HG03045 (cell line): ENCODE data around the gene PSMB7.

Experiments used
- ATAC-seq: cut with Tn5 transposase; IDR thresholded peaks from one replicate; pipeline ENCODE4 v1.9.1; 2021; ENCODE audit warnings: mild to moderate bottlenecking, moderate library complexity; ENCODE audit not compliant: unreplicated experiment

Gene PSMB7

GRCh38 chr9:124329206-124329792, 85.9 kb downstream of the PSMB7 start:
- ATAC-seq: no peak

GRCh38 chr9:124328285-124328684, 87.0 kb downstream of the PSMB7 start:
- ATAC-seq: no peak

GRCh38 chr9:124327491-124327890, 87.8 kb downstream of the PSMB7 start:
- no peak for ATAC-seq

GRCh38 chr9:124326378-124326777, 88.9 kb downstream of the PSMB7 start:
- ATAC-seq: no peak

DNA sequence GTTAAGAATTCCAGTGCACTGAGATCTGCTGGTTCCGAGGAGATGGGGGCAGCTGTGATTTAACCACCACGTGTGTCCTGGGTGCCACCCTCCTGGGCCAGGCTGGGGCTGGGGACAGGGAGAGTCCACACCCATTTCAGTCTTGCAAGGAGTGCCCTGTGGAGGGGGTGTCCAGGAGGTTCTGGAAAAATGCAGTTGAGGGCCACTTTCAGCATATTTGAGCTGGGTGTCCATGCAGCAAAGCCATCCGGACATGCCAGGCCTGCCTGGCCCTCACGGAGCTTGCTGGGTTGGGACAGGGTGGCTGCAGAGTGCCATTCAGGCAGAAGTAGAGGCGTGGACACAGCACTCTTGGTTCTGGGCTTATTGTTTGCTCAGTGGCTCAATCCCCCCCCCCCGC, 89.4 kb downstream of the PSMB7 start:
- ATAC-seq: no peak

DNA sequence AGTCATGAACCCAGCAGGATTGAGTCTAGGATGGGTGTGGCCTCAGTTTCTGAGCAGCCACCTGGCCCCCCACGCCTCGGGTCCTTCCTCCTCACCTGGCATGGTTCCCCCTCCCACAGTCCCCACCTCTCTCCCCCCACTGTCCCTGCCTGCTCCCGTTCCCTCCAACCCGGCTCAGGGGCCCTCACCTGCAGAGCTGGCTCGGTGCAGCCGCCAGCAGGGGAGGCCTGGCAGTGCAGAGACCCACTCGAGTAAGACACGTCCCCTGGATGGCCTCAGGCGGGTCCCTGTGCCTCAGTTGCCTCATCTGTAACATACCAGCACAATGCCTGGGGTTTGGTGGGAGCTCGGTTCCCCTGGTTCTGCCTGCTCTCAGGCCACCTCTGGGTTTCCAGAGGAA, 91.3 kb downstream of the PSMB7 start:
- no peak for ATAC-seq

- ATAC-seq: no peak
Measured at GRCh38 chr9:124322618-124323432, 92.4 kb downstream of the PSMB7 start.

- no peak for ATAC-seq
Measured at GRCh38 chr9:124321935-124322334, 93.3 kb downstream of the PSMB7 start.

GRCh38 chr9:124321416-124321815, 93.8 kb downstream of the PSMB7 start:
- no peak for ATAC-seq

GRCh38 chr9:124320062-124320973, 94.9 kb downstream of the PSMB7 start:
- ATAC-seq: no peak

- no peak for ATAC-seq
Measured at GRCh38 chr9:124315882-124316281, 99.4 kb downstream of the PSMB7 start.

DNA sequence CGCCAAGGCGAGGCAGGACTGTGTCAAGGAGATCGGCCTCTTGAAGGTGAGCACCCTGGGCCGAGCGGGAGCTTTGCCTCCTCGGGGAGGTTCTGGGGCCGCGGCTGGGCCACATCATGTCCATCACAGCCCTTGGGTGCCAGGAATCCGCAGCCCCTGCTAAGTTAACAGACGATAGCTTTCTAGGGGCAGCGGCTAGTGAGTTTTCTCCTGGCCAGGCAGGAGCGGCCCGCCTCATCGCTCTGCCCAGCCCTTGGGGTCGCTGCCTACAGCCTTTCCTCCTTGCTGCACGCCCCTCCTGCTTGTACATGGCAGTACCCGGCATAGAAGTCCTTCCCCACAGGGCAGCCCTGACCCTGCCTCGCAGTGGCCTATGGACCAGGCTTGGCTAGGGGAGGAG, 101.3 kb downstream of the PSMB7 start:
- ATAC-seq: no peak

GRCh38 chr9:124312290-124313265, 102.7 kb downstream of the PSMB7 start:
- ATAC-seq: no peak

DNA sequence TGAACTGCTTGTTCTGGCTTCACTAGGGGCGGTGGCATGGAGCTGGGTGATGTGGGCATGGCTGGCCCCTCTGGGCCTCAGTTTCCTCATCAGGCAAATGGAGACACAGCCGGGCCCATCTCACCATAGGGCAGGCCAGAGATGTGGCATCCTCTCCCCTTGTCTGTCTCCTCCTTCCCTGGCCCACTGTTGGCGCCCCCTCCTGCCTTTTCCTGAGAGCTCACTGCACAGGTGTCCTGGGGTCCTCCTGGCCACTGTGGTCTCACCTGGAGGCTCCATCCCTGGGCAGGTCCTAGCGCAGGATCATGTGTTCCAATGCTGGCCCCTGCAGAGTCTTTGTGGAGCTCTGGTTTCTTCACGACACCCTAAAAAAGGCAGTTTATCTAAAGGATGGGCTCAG, 104.0 kb downstream of the PSMB7 start:
- ATAC-seq: no peak

DNA sequence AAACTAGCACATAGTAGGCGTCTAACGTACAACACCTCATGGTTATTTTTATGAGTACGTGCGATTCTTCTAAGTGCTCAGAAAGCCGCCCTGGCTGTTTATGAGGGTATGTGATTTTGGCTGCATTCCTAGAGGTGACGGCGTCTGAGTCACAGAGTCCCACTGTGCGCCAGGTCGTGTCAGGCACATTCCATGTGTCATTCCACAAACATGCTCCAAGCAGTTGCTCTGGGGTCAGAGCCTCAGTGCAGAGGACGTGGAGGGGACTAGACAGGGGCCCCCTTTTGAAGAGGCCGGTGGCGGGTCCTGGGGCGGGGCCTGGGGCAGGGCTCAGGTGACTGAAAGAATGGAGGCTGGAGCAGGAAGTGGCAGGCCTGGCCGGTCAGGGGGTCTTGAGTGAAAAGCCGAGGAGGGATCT, 105.6 kb downstream of the PSMB7 start:
- ATAC-seq: no peak

GRCh38 chr9:124308606-124309491, 106.4 kb downstream of the PSMB7 start:
- no peak for ATAC-seq

GRCh38 chr9:124307379-124308030, 107.7 kb downstream of the PSMB7 start:
- no peak for ATAC-seq

- no peak for ATAC-seq
Measured at GRCh38 chr9:124306098-124306735, 109.0 kb downstream of the PSMB7 start.
